ENCODE measurements around the gene XRCC3. TPM values are rescaled to one million over a fixed set of nuclear protein-coding genes. Genes with fewer than 3 reads are reported as not detected.

The XRCC3 gene
- total and polyA plus RNA-seq, 3 donors from 2014 or later: 16.6 to 41.1 (median 40.3) TPM

GRCh38 chr14:103675957-103676356 lies 39.3 kb downstream of the XRCC3 start:
- intact Hi-C loops (cut with DNase I; ENCODE audit: low total_unique reads): no loop called here
- 90 to 94% methylated on average over 8 of the region's 8 CpGs for WGBS, 2 donors
- no peaks in the 10 kb centered on the region for H3K27me3 ChIP-seq
- no peaks in the 10 kb centered on the region for H3K9me3 ChIP-seq
- no peak overlapping the region for H3K27ac ChIP-seq
- H3K4me1 ChIP-seq: no peaks in the 10 kb centered on the region
- no peak overlapping the region for H3K4me3 ChIP-seq
- no peaks in the 10 kb centered on the region for H3K36me3 ChIP-seq (ENCODE audit: low read depth, missing control alignments)
- TF ChIP-seq POLR2A (IDR thresholded peaks at IDR 0.05): no peak
- TF ChIP-seq CTCF (IDR thresholded peaks at IDR 0.05): no peak
- DNase-seq: no peak

GRCh38 chr14:103671911-103672310 lies 43.3 kb downstream of the XRCC3 start:
- intact Hi-C loops (cut with DNase I; ENCODE audit: low total_unique reads): no loop called here
- Histone ChIP-seq H3K4me3 (no peak overlapping the region), H3K4me1 (no peaks in the 10 kb centered on the region), H3K9me3 (no peaks in the 10 kb centered on the region), H3K36me3 (ENCODE audit: low read depth, missing control alignments) (no peaks in the 10 kb centered on the region), H3K27ac (no peak overlapping the region), H3K27me3 (no peaks in the 10 kb centered on the region)
- DNase-seq: no peak
- WGBS, 2 donors: 93 to 94% methylated on average over 4 of the region's 4 CpGs
- TF ChIP-seq POLR2A (IDR thresholded peaks at IDR 0.05): no peak
- TF ChIP-seq CTCF (IDR thresholded peaks at IDR 0.05): no peak

GRCh38 chr14:103669370-103669769 lies 45.9 kb downstream of the XRCC3 start:
- intact Hi-C loops (cut with DNase I; ENCODE audit: low total_unique reads): no loop called here
- WGBS, 2 donors: 96 to 99% methylated on average over 2 of the region's 2 CpGs
- DNase-seq: no peak
- H3K4me1 ChIP-seq: no peaks in the 10 kb centered on the region
- no peak for TF ChIP-seq CTCF (IDR thresholded peaks at IDR 0.05)
- no peak for TF ChIP-seq POLR2A (IDR thresholded peaks at IDR 0.05)
- H3K27ac ChIP-seq: no peak overlapping the region
- no peak overlapping the region for H3K4me3 ChIP-seq
- H3K36me3 ChIP-seq (ENCODE audit: low read depth, missing control alignments): no peaks in the 10 kb centered on the region
- H3K27me3 ChIP-seq: no peaks in the 10 kb centered on the region
- H3K9me3 ChIP-seq: no peaks in the 10 kb centered on the region

GRCh38 chr14:103668117-103668516 lies 47.1 kb downstream of the XRCC3 start:
- Histone ChIP-seq H3K4me1 (no peaks in the 10 kb centered on the region), H3K4me3 (no peak overlapping the region), H3K9me3 (no peaks in the 10 kb centered on the region), H3K36me3 (ENCODE audit: low read depth, missing control alignments) (no peaks in the 10 kb centered on the region), H3K27me3 (no peaks in the 10 kb centered on the region), H3K27ac (no peak overlapping the region)
- 95 to 99% methylated on average over 3 of the region's 3 CpGs for WGBS, 2 donors
- DNase-seq: no peak
- no peak for TF ChIP-seq POLR2A (IDR thresholded peaks at IDR 0.05)
- TF ChIP-seq CTCF (IDR thresholded peaks at IDR 0.05): no peak
- intact Hi-C loops (cut with DNase I; ENCODE audit: low total_unique reads): no loop called here

- no peaks in the 10 kb centered on the region for H3K36me3 ChIP-seq (ENCODE audit: low read depth, missing control alignments)
- no peaks in the 10 kb centered on the region for H3K9me3 ChIP-seq
- TF ChIP-seq CTCF (IDR thresholded peaks at IDR 0.05) (no peak), POLR2A (IDR thresholded peaks at IDR 0.05) (no peak)
- DNase-seq: no peak
- intact Hi-C loops (cut with DNase I; ENCODE audit: low total_unique reads): no loop called here
- no peaks in the 10 kb centered on the region for H3K27me3 ChIP-seq
- H3K4me1 ChIP-seq: no peaks in the 10 kb centered on the region
- H3K27ac ChIP-seq: no peak overlapping the region
- no peak overlapping the region for H3K4me3 ChIP-seq
- 86 to 90% methylated on average over 4 of the region's 4 CpGs for WGBS, 2 donors
These were observed 47.6 kb downstream of the XRCC3 start for GRCh38 chr14:103667671-103668070.

Data from testis (tissue), 3 donors.